Measurements from ENCODE around the gene GPRC5D.

The GPRC5D gene

DNA sequence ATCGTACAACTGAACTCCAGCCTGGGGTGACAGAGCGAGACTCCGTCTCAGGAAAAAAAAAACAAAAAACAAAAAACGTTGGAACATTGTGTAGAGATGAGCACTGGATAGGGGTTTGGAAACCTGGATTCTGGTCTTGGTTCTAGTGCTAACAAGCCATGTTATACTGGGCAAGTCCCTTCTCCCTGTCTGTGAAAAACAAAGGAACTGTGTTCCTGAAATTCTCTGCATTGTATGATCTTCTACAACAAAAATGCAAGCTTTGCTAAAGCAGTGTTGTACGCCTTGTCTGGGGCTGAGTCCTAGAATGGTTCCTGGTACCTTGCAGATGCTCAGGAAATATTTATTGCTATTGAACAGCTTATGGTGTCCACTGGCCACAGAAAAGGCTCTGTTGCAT is 13.4 kb downstream of the GPRC5D start:
- Histone ChIP-seq H4K91ac (ENCODE audit: low read depth, low read length, poor library complexity) (no peak overlapping the region), H2BK5ac (ENCODE audit: low read length) (no peak overlapping the region), H3K9me3 (replicated peaks in 1 of 2; ENCODE audit: control insufficient read depth in 2 of 2, insufficient read depth in 1 of 2, low read depth in 1 of 2, low read length in 2 of 2) (no peaks in the 10 kb centered on the region), H3K9ac (ENCODE audit: low read depth, low read length, poor library complexity) (no peak overlapping the region), H3K79me1 (ENCODE audit: low read depth, low read length) (no peaks in the 10 kb centered on the region), H2BK15ac (ENCODE audit: low read length) (no peak overlapping the region), H4K8ac (ENCODE audit: low read depth, low read length) (no peak overlapping the region), H3K23ac (ENCODE audit: low read depth, low read length, poor library complexity) (no peak overlapping the region), H3K18ac (ENCODE audit: low read length) (no peak overlapping the region), H3K4me1 (ENCODE audit: control insufficient read depth in 2 of 2, insufficient read depth in 1 of 2, low read depth in 1 of 2, low read length in 2 of 2) (peaks cover 2 to 7% of the 10 kb centered on the region in 2 donors), H3K4ac (ENCODE audit: low read length) (no peak overlapping the region), H3K14ac (ENCODE audit: low read length) (no peak overlapping the region), H2BK120ac (ENCODE audit: low read depth, low read length) (no peak overlapping the region), H2AK5ac (ENCODE audit: low read depth, low read length) (no peak overlapping the region), H3K27ac (replicated peaks; ENCODE audit: low read length) (no peak overlapping the region), H2BK12ac (ENCODE audit: low read length) (no peak overlapping the region), H3K27me3 (ENCODE audit: control insufficient read depth in 3 of 3, insufficient read depth in 3 of 3, low read depth in 1 of 3, low read length in 3 of 3) (peaks cover 0 to 6% (median 0%) of the 10 kb centered on the region in 3 experiments), H2AFZ (ENCODE audit: low read length) (no peak overlapping the region), H3K4me3 (ENCODE audit: low read length in 2 of 2) (no peak overlapping the region), H3K36me3 (replicated peaks in 1 of 2; ENCODE audit: control insufficient read depth in 2 of 2, insufficient read depth in 2 of 2, low read length in 2 of 2) (no peaks in the 10 kb centered on the region), H3K4me2 (ENCODE audit: insufficient read depth, low read length, poor library complexity, severe bottlenecking) (no peak overlapping the region)
- DNase-seq (ENCODE audit: low spot score) = no peak
- WGBS, 2 donors (ENCODE audit: extremely low coverage in 2 of 2, insufficient read length in 2 of 2, insufficient replicate concordance in 1 of 2) = no CpG with 5 or more reads among the region's 5 CpGs

DNA sequence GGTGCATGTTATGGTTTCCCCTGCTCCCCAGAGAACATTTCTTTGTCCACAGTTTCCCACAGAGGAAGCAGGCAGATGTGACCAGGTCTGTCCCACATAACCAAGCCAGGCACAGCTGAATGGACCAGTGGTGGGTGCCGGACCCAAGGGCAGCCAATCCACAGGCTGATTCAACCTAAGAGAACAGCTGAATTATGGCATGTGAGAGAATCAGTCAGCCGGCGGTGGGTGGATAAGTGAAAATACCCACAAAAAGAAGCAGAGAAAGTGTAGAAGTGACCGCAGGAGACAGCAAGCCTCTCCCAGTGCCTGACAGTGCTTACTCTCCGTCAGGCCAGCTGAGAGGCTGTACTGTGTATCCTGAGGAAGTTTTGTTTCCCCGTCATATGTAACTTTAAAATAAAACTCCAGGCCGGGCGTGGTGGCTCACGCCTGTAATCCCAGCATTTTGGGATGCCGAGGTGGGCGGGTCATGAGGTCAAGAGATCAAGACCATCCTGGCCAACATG is 14.9 kb downstream of the GPRC5D start:
- no peak overlapping the region for H2BK120ac ChIP-seq (ENCODE audit: low read depth, low read length)
- H2BK15ac ChIP-seq (ENCODE audit: low read length) = no peak overlapping the region
- H4K8ac ChIP-seq (ENCODE audit: low read depth, low read length) = no peak overlapping the region
- H2AFZ ChIP-seq (ENCODE audit: low read length) = no peak overlapping the region
- H2AK5ac ChIP-seq (ENCODE audit: low read depth, low read length) = no peak overlapping the region
- H3K79me1 ChIP-seq (ENCODE audit: low read depth, low read length) = no peaks in the 10 kb centered on the region
- H3K4me3 ChIP-seq (ENCODE audit: low read length in 2 of 2) = no peak overlapping the region
- no peak overlapping the region for H3K9ac ChIP-seq (ENCODE audit: low read depth, low read length, poor library complexity)
- no peaks in the 10 kb centered on the region for H3K36me3 ChIP-seq (replicated peaks in 1 of 2; ENCODE audit: control insufficient read depth in 2 of 2, insufficient read depth in 2 of 2, low read length in 2 of 2)
- H3K18ac ChIP-seq (ENCODE audit: low read length) = no peak overlapping the region
- H3K23ac ChIP-seq (ENCODE audit: low read depth, low read length, poor library complexity) = no peak overlapping the region
- H3K4me1 ChIP-seq (ENCODE audit: control insufficient read depth in 2 of 2, insufficient read depth in 1 of 2, low read depth in 1 of 2, low read length in 2 of 2) = peaks cover 2 to 8% of the 10 kb centered on the region in 2 donors
- no peak overlapping the region for H2BK12ac ChIP-seq (ENCODE audit: low read length)
- H3K9me3 ChIP-seq (replicated peaks in 1 of 2; ENCODE audit: control insufficient read depth in 2 of 2, insufficient read depth in 1 of 2, low read depth in 1 of 2, low read length in 2 of 2) = no peaks in the 10 kb centered on the region
- no peak overlapping the region for H3K27ac ChIP-seq (replicated peaks; ENCODE audit: low read length)
- H4K91ac ChIP-seq (ENCODE audit: low read depth, low read length, poor library complexity) = no peak overlapping the region
- no peak overlapping the region for H3K4me2 ChIP-seq (ENCODE audit: insufficient read depth, low read length, poor library complexity, severe bottlenecking)
- H3K14ac ChIP-seq (ENCODE audit: low read length) = no peak overlapping the region
- H3K27me3 ChIP-seq (ENCODE audit: control insufficient read depth in 3 of 3, insufficient read depth in 3 of 3, low read depth in 1 of 3, low read length in 3 of 3) = peaks cover 0 to 4% (median 0%) of the 10 kb centered on the region in 3 experiments
- H3K4ac ChIP-seq (ENCODE audit: low read length) = no peak overlapping the region
- no peak for DNase-seq (ENCODE audit: low spot score)
- WGBS, 2 donors (ENCODE audit: extremely low coverage in 2 of 2, insufficient read length in 2 of 2, insufficient replicate concordance in 1 of 2) = no CpG with 5 or more reads among the region's 11 CpGs
- no peak overlapping the region for H2BK5ac ChIP-seq (ENCODE audit: low read length)

DNA sequence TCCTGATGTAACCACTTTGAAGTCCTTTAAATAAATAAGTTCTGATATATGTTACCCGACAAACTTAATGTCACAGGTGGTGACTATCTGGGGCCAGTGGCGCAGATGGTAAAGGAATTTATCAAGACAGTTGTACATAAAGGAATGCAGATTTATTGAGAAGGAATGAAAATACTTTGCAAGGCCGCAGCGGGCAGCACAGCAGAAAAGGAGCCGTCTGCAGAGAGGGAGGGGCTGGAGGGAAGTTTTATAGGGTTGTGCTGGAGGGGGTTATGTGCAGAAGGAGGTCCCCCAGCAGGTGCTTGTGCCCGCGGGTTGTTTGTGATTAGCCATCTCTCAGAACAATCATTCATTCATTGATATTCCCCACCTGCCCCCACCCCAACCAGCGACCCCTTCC is 17.4 kb downstream of the GPRC5D start:
- Histone ChIP-seq H4K8ac (ENCODE audit: low read depth, low read length) (no peak overlapping the region), H3K4me3 (ENCODE audit: low read length in 2 of 2) (no peak overlapping the region), H2BK5ac (ENCODE audit: low read length) (no peak overlapping the region), H3K27ac (replicated peaks; ENCODE audit: low read length) (no peak overlapping the region), H3K14ac (ENCODE audit: low read length) (no peak overlapping the region), H3K9ac (ENCODE audit: low read depth, low read length, poor library complexity) (no peak overlapping the region), H3K79me1 (ENCODE audit: low read depth, low read length) (no peaks in the 10 kb centered on the region), H3K18ac (ENCODE audit: low read length) (no peak overlapping the region), H3K4me1 (ENCODE audit: control insufficient read depth in 2 of 2, insufficient read depth in 1 of 2, low read depth in 1 of 2, low read length in 2 of 2) (peaks cover 4 to 8% of the 10 kb centered on the region in 2 donors), H3K4me2 (ENCODE audit: insufficient read depth, low read length, poor library complexity, severe bottlenecking) (no peak overlapping the region), H3K23ac (ENCODE audit: low read depth, low read length, poor library complexity) (no peak overlapping the region), H3K27me3 (ENCODE audit: control insufficient read depth in 3 of 3, insufficient read depth in 3 of 3, low read depth in 1 of 3, low read length in 3 of 3) (no peaks in the 10 kb centered on the region), H2BK15ac (ENCODE audit: low read length) (no peak overlapping the region), H4K91ac (ENCODE audit: low read depth, low read length, poor library complexity) (no peak overlapping the region), H3K36me3 (replicated peaks in 1 of 2; ENCODE audit: control insufficient read depth in 2 of 2, insufficient read depth in 2 of 2, low read length in 2 of 2) (no peaks in the 10 kb centered on the region), H3K4ac (ENCODE audit: low read length) (no peak overlapping the region), H2AFZ (ENCODE audit: low read length) (peak overlapping the region; percentile 6), H2BK12ac (ENCODE audit: low read length) (no peak overlapping the region), H2BK120ac (ENCODE audit: low read depth, low read length) (no peak overlapping the region), H3K9me3 (replicated peaks in 1 of 2; ENCODE audit: control insufficient read depth in 2 of 2, insufficient read depth in 1 of 2, low read depth in 1 of 2, low read length in 2 of 2) (no peaks in the 10 kb centered on the region), H2AK5ac (ENCODE audit: low read depth, low read length) (no peak overlapping the region)
- DNase-seq (ENCODE audit: low spot score) = no peak
- no CpG with 5 or more reads among the region's 8 CpGs for WGBS, 2 donors (ENCODE audit: extremely low coverage in 2 of 2, insufficient read length in 2 of 2, insufficient replicate concordance in 1 of 2)

DNA sequence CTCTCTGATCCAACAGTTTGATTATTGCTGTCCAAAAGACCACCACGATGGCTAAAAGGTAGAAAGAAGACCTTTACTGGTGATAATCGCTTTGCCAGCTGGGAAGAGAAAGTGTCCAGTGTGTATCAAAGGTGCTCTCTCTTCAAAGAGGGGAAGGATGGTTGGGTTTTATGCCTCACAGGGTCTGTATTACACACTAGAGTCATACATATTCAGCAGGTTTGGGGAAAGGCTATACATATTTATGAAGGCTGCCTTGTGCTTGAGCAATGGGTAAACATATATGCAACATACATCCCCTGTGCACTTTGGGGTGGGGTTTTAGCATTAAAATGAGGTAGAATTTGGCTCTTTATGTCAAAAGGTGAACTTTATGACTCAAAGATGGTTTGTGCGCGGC is 18.2 kb downstream of the GPRC5D start:
- Histone ChIP-seq H3K4me1 (ENCODE audit: control insufficient read depth in 2 of 2, insufficient read depth in 1 of 2, low read depth in 1 of 2, low read length in 2 of 2) (peaks cover 4 to 8% of the 10 kb centered on the region in 2 donors), H3K9ac (ENCODE audit: low read depth, low read length, poor library complexity) (no peak overlapping the region), H3K4me3 (ENCODE audit: low read length in 2 of 2) (no peak overlapping the region), H4K8ac (ENCODE audit: low read depth, low read length) (no peak overlapping the region), H3K18ac (ENCODE audit: low read length) (no peak overlapping the region), H3K9me3 (replicated peaks in 1 of 2; ENCODE audit: control insufficient read depth in 2 of 2, insufficient read depth in 1 of 2, low read depth in 1 of 2, low read length in 2 of 2) (no peaks in the 10 kb centered on the region), H2AK5ac (ENCODE audit: low read depth, low read length) (no peak overlapping the region), H3K36me3 (replicated peaks in 1 of 2; ENCODE audit: control insufficient read depth in 2 of 2, insufficient read depth in 2 of 2, low read length in 2 of 2) (no peaks in the 10 kb centered on the region), H3K79me1 (ENCODE audit: low read depth, low read length) (no peaks in the 10 kb centered on the region), H3K27me3 (ENCODE audit: control insufficient read depth in 3 of 3, insufficient read depth in 3 of 3, low read depth in 1 of 3, low read length in 3 of 3) (no peaks in the 10 kb centered on the region), H3K4ac (ENCODE audit: low read length) (no peak overlapping the region), H3K14ac (ENCODE audit: low read length) (no peak overlapping the region), H2BK5ac (ENCODE audit: low read length) (no peak overlapping the region), H2AFZ (ENCODE audit: low read length) (no peak overlapping the region), H4K91ac (ENCODE audit: low read depth, low read length, poor library complexity) (no peak overlapping the region), H3K27ac (replicated peaks; ENCODE audit: low read length) (no peak overlapping the region), H3K23ac (ENCODE audit: low read depth, low read length, poor library complexity) (no peak overlapping the region), H2BK12ac (ENCODE audit: low read length) (no peak overlapping the region), H2BK120ac (ENCODE audit: low read depth, low read length) (no peak overlapping the region), H3K4me2 (ENCODE audit: insufficient read depth, low read length, poor library complexity, severe bottlenecking) (no peak overlapping the region), H2BK15ac (ENCODE audit: low read length) (no peak overlapping the region)
- no peak for DNase-seq (ENCODE audit: low spot score)
- WGBS, 2 donors (ENCODE audit: extremely low coverage in 2 of 2, insufficient read length in 2 of 2, insufficient replicate concordance in 1 of 2) = no CpG with 5 or more reads among the region's 4 CpGs
